GM18907 (cell line): ENCODE results near the gene METTL6.
"Not testable (repeated sequence)": the region's sequence is repeated elsewhere in the genome, so short reads cannot be mapped to it uniquely, and the experiment has no call there.

Source experiments
- ATAC-seq: cut with Tn5 transposase; IDR thresholded peaks from one replicate; pipeline ENCODE4 v1.9.1; 2021; ENCODE audit warnings: mild to moderate bottlenecking, moderate library complexity; ENCODE audit not compliant: unreplicated experiment

METTL6 gene, protein sequence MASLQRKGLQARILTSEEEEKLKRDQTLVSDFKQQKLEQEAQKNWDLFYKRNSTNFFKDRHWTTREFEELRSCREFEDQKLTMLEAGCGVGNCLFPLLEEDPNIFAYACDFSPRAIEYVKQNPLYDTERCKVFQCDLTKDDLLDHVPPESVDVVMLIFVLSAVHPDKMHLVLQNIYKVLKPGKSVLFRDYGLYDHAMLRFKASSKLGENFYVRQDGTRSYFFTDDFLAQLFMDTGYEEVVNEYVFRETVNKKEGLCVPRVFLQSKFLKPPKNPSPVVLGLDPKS

DNA sequence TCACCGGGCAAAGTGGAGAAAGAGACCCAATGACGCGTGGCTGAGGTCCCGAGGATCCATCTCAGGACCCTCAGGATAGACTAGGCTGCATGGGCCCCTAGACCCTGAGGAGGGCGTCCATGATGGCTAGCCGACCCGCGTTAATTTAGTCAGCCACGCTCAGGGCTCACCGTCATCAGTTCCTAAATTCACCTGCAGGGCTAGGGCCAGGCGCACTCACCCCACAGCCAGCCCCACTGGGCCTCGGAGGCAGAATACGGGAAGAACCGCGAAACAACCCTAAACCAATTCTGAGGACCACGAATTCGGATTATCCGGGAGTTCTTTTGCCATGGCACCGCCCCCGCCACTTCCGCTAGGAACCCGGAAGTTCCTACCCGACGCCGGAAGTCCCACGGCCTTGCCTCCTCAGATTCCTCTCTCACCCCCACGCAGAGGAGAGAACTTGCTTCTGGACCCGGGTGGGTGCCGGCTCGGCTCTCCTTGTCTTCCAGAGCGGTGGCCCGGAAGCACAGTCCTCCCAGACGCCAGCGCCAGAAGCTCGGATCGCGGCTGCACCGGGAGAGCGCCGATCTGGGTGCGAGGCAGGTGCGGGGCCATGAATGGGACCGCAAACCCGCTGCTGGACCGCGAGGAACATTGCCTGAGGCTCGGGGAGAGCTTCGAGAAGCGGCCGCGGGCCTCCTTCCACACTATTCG lies at the start of gene METTL6, which contains the start of gene EAF1:
Gene METTL6 (minus strand): TSS at position 363 of the 699 bp plus-strand sequence. CDS start 1,033 bp downstream, outside the sequence.
Gene EAF1 (plus strand): TSS at position 417 of the 699 bp plus-strand sequence. CDS start 182 bp downstream, at position 599.
- ATAC-seq, result peak; percentile 89

GRCh38 chr3:15476378-15476777 lies 49.0 kb upstream of the METTL6 start:
- ATAC-seq, result no peak

GRCh38 chr3:15475161-15475560 lies 47.8 kb upstream of the METTL6 start:
- no peak for ATAC-seq

GRCh38 chr3:15471861-15472260 lies 44.5 kb upstream of the METTL6 start:
- no peak for ATAC-seq

DNA sequence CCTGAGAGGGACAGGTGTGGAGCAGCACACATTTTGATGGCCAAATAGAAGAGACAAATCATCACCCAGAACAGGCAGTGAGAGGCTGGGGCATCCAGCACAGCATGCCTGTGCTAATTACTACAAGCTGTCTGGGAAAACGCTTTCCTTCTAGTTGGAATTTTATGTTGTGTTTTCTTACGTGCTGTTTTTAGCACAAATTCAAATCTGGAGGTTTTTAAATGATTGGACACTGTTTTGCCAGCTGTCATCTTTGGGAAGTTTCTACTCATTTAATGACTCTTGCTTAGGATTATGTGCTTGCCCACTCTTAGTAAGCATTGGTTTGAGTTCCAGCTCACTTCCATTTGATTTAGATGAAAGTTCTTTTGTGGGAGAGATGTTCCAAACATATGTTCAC lies 43.5 kb upstream of the METTL6 start:
- no peak for ATAC-seq

- no peak for ATAC-seq
These were observed 42.9 kb upstream of the METTL6 start for GRCh38 chr3:15470261-15470660.

GRCh38 chr3:15467227-15468181 lies 40.2 kb upstream of the METTL6 start:
- no peak for ATAC-seq

DNA sequence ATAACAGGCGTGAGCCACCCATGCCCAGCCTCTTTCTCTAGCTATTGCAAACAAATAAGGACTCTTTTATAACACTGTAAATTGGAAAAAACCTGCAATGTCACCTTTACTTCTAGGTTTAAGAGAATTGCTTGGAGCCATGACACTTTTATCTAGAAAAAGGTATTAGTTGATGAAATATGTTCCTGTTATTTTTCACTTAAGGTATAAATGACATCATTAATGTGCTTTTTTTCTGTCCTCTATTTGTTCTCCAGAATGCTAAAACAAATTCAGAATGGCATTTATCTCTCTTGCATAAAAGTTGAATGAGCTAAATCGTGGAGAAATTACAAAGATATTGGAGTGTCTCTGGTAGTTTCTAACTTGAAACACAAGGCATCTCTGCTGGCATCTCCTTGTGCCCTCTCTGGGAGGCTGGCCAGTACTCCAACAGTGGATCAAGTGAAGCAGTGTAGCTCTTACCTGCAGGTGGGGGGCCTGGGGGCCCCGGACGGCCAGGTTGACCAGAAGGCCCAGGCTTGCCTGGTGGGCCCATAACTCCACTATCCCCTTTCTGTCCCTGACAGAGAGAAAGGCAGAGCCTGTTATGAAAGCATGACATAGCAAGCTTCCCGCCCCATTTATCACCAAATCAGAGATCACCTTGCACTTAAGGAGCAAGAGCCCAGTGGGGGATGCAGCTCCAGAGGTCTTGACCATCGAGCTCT lies 38.7 kb upstream of the METTL6 start:
- ATAC-seq, result no peak

- ATAC-seq, result no peak
These were observed 35.1 kb upstream of the METTL6 start for GRCh38 chr3:15462451-15462850.

DNA sequence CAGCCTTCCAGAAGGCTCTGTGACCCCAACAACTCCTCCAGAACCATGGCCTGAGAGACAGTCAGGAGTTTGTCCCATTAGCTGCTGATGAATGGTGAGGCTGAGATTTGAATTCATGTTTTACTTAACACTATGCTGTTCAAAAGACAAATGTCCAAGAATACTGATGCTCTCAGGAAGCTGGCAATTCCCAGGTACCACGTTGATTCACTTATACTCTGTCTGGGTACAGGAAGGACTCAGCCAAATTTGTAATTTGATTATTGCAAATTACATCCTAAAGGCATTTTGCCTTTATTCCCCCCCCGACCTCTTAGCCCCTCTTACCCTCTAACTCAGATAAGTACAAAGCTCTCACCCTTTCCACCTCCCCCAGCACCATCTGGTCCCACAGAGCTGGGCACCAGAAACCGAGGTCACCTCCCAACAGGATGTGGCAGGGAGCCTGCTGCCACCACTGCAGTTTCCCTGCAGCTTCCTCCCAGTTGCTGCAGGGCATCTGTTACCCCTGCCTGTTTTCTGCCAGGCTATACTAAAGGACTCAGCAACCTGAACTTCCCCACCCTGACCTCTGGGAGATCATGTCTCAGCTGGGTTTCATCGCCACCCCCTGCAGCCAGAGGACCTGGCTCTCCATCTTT lies 33.7 kb upstream of the METTL6 start:
- ATAC-seq, result no peak

GRCh38 chr3:15458212-15458780 lies 31.0 kb upstream of the METTL6 start:
- no peak for ATAC-seq

GRCh38 chr3:15456915-15457314 lies 29.6 kb upstream of the METTL6 start:
- ATAC-seq, result not testable (repeated sequence)

GRCh38 chr3:15456321-15456720 lies 29.0 kb upstream of the METTL6 start:
- ATAC-seq, result no peak

DNA sequence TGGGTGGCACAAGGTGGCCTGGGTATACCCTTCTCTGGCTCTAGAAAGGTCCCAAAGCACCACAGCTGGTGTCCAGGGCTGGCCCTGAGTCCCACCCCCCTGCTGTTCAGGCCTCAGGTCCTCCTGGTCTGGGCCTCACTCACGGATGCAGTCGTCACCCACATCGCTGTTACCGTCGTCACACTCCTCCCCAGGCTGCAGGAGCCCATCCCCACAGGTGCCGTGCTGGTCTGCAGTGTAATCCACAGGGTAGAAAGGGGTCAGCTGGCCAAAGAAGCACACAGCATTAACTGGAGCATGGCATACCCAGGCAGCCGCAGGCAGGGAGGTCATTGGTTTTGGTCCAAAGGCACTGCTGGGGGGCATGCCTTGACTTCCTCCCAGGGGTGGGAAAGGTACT lies 28.4 kb upstream of the METTL6 start:
- no peak for ATAC-seq

DNA sequence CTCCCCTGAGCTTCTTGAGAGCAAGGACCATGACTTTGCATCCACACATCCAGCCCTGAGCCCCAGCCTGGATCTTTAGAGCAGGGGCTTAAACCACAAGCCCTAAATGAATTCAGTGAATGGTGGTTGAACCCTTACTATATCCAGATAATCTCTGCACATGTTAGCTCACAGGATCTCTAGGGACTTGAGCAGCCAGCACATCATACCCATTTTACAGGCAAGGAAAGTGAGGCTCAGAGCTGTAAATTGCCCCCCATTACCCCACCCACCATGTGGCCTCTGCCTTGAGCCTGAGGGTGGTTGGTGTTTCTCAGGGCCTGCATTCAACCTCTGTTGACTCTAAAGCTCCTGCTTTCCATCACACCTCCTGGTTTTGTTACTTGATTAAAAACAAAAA lies 27.6 kb upstream of the METTL6 start:
- ATAC-seq, result no peak

DNA sequence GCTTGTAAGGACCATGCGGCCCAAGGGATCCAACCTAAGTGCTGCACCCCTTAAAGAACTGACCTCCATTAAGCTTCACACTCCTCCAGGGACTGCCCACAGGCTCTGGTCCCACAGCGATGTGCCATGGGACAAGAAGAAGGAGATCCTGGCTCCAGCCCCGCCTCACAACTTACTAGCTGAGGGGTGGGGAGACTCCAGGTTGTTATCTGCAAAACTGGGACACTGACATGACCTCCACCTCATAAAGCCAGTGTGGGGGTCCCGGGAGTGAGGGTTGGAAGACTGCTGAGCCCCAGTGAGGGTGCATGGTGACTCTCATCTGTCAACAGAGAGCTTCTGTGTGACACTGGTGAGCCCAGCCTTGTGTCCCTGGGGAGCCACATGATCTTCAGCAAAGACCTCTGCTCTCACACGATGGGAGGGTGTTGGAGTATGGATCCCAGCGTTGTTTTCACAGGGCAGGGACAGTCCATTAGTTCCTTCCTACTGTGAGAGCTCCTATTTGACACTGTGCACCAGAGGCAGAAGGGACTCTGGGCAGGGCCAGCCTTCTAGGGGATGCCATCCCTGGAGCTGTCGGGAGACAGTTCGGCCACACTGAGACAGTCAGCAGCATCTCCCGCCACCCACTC lies 26.8 kb upstream of the METTL6 start:
- ATAC-seq, result no peak

DNA sequence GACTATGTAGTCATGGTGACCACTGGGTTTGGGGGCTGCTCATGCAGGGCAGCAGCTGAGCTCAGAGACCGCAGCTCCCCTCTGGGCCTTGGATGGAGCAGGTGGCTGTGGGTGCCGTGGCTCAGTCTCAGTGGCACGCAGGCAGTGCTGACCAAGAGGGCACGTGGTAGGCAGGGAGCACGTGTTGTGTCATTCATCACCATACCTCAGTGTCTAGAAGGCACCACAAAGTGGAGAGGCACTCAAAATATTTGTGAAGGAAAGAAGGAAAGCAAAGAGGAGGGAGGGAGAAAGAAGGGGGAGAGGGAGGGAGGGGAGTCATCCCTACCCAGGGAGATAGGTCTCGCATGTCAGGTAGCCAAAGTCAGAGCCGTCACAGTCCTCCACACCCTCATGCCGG lies 26.2 kb upstream of the METTL6 start:
- ATAC-seq, result no peak

GRCh38 chr3:15452961-15453360 lies 25.6 kb upstream of the METTL6 start:
- ATAC-seq, result no peak

DNA sequence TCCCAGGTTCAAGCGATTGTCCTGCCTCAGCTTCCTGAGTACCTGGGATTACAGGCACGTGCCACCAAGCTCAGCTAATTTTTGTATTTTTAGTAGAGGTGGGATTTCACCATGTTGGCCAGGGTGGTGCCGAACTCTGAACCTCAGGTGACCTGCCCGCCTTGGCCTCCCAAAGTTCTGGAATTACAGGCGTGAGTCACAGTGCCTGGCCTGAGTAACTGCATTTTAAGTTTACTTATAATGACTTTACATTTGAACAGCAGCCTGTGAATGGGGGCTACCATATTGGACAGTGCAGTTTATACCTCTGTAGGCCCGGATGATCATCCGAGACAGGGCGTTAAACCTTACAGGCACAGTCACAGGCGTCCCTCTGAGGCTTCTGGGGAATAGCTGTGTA lies 24.8 kb upstream of the METTL6 start:
- no peak for ATAC-seq
